Activated CD8-positive, alpha-beta memory T cell treated with anti-CD3 and anti-CD28 coated beads, Interleukin-2, amount 50 U/mL, for 48 hours (primary cell): ENCODE results near the gene NNAT.

Experiments
- DNase-seq: peaks from one replicate; pipeline ENCODE4 v3.0.0-alpha.2; 2020

Gene NNAT

DNA sequence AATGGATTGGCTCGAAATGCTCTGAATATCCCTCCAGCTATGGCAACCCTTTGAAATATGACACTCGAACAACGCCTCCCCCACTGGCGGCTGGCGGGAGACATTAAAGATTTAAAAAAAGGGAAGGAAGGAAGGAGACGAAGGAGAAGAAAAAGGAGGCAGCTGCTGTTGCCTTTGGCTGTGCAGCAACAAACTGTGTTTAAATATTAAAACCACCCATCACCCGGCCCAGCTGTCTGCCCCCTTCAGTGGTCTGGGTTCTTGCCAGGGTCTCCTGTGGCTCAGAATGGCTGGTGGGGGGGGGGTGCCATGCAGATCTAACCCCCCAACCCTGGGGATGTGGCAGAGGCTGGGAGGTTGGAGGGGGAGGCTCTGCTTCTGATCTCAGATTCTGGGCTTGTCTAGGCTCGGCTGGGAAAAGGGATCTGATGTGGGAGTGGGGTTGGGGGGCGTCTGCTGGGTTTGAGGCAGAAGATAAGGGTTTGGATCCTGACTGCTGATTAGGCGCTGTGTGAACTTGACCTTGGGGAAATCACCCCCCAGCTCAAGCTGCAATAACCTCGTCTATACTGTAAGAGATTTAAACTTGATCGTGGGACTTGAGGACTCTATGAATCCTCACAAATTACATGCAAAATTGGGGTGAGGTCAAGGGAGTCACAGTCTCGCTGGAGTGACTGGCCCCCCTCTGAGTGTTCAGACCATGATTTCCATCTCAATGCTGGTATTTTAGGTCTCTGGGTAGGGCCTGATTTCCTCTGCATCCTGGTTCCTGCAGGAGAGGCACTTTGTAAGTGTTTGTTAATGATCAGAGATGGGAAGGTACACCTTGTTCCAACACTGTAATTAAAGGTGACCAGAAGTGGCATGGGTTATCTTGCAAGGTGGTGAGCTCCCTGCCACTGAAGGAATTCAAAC is 46.9 kb downstream of the NNAT start:
- peak; percentile 22 for DNase-seq

DNA sequence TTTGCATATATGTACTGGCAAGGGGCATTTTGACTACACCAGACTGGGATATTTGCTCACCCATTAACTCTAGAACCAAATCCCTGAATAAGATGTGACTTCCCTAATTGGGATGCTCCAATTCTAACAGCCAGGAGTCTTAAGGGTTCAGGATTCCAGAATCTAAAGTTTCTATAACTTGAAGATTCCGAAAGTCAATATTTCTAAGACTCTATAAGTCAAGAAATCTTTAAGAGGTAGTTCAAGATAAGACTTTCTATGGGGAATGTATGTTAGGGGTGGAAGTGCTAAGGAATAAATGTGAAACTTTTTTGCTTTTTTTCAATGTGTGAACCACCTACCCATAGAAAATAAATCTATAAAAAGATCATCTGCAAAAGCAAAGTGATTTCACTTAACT is 49.4 kb downstream of the NNAT start:
- DNase-seq: no peak

DNA sequence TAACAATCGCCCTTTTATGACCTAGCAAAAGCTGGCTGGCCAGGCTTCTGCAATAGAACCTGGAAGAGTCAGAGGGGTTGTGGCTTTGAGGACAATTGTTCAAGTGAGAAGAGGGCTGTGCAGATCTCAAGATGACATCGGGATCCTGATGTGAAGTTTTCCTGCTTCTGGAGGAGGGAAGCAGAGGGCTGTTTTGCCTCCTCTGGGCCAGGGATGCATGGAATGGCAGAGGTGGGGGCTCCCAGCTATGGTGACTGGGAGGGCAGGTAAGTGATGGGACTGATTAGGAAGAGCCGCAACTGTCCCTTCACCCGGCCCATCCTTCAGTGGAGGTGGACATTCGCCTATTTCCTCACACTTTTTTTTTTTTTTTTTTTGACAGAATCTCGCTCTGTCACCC is 50.0 kb downstream of the NNAT start:
- DNase-seq: no peak
